GM23338 (cell line): Measurements from ENCODE around the gene CELSR1. TPM values are rescaled to one million over a fixed set of nuclear protein-coding genes. Genes with fewer than 3 reads are reported as not detected.

Source experiments
- ATAC-seq: fragments of 200-7000 bp; cut with Tn5 transposase; 3 replicates; pipeline ENCODE4 v1.9.1; 2020
- DNase-seq: peaks from one replicate; pipeline ENCODE4 v3.0.0-alpha.2; 2015; ENCODE audit warnings: low spot score
- H2AFZ ChIP-seq: fragments of 200-600 bp; sonication (generic); 2 replicates; pipeline ENCODE4 v1.8.0; 2016; ENCODE audit warnings: antibody characterized with exemption, mild to moderate bottlenecking, moderate library complexity
- H3F3A ChIP-seq: fragments of 200-600 bp; sonication (generic); replicated peaks from 2 replicates; pipeline ENCODE4 v1.8.0; 2017; ENCODE audit warnings: antibody characterized with exemption, mixed run types, low read depth
- H3K27ac ChIP-seq: fragments of 200-600 bp; sonication (generic); 2 replicates; pipeline ENCODE4 v1.6.1; 2016; ENCODE audit warnings: low read depth
- H3K27me3 ChIP-seq: fragments of 200-600 bp; sonication (generic); 2 replicates; pipeline ENCODE4 v1.8.0; 2016; ENCODE audit warnings: mild to moderate bottlenecking, mixed run types, moderate library complexity; ENCODE audit not compliant: insufficient read depth
- H3K36me3 ChIP-seq: fragments of 200-600 bp; sonication (generic); 2 replicates; pipeline ENCODE4 v1.8.0; 2016; ENCODE audit warnings: mild to moderate bottlenecking; ENCODE audit not compliant: insufficient read depth
- H3K4me1 ChIP-seq: fragments of 200-600 bp; sonication (generic); 2 replicates; pipeline ENCODE4 v1.8.0; 2016; ENCODE audit warnings: mild to moderate bottlenecking, moderate library complexity; ENCODE audit not compliant: insufficient read depth
- H3K4me2 ChIP-seq: fragments of 200-600 bp; sonication (generic); 2 replicates; pipeline ENCODE4 v1.7.1; 2017; ENCODE audit warnings: mixed run types
- H3K4me3 ChIP-seq: fragments of 200-600 bp; sonication (generic); 2 replicates; pipeline ENCODE4 v1.6.1; 2016; ENCODE audit warnings: mixed run types
- H3K79me2 ChIP-seq: fragments of 200-600 bp; sonication (generic); replicated peaks from 2 replicates; pipeline ENCODE4 v1.8.0; 2017; ENCODE audit warnings: mild to moderate bottlenecking; ENCODE audit not compliant: insufficient read depth
- H3K9me2 ChIP-seq: fragments of 200-600 bp; sonication (generic); 2 replicates; pipeline ENCODE4 v1.8.0; 2017; ENCODE audit not compliant: insufficient read depth
- H4K20me1 ChIP-seq: fragments of 200-600 bp; sonication (generic); replicated peaks from 2 replicates; pipeline ENCODE4 v1.8.0; 2017; ENCODE audit warnings: mild to moderate bottlenecking; ENCODE audit not compliant: insufficient read depth
- H3K27ac Mint-ChIP-seq: 2 replicates; pipeline ENCODE4 v1.8.0; 2020; ENCODE audit warnings: inconsistent platforms, mild to moderate bottlenecking, moderate library complexity, mixed read lengths
- H3K27me3 Mint-ChIP-seq: 3 replicates; pipeline ENCODE4 v1.8.0; 2022; ENCODE audit warnings: low read depth, mild to moderate bottlenecking, moderate library complexity, mixed read lengths, inconsistent platforms; ENCODE audit not compliant: insufficient read depth, poor library complexity
- H3K36me3 Mint-ChIP-seq: 3 replicates; pipeline ENCODE4 v1.8.0; 2021; ENCODE audit warnings: low read depth, mild to moderate bottlenecking, inconsistent platforms, moderate library complexity, mixed read lengths
- H3K4me1 Mint-ChIP-seq: 3 replicates; pipeline ENCODE4 v1.8.0; 2020; ENCODE audit warnings: mild to moderate bottlenecking, inconsistent platforms, mixed read lengths
- H3K4me3 Mint-ChIP-seq: 3 replicates; pipeline ENCODE4 v1.8.0; 2021; ENCODE audit warnings: moderate library complexity, mild to moderate bottlenecking, inconsistent platforms, mixed read lengths
- H3K9me3 Mint-ChIP-seq: 3 replicates; pipeline ENCODE4 v1.8.0; 2020; ENCODE audit warnings: moderate library complexity, mild to moderate bottlenecking, inconsistent platforms, mixed read lengths
- CREB1 ChIP-seq: fragments of 250-450 bp; sonication (Bioruptor Pico); IDR thresholded peaks from 2 replicates; pipeline ENCODE4 v1.5.0; 2020; ENCODE audit warnings: low read depth, mild to moderate bottlenecking, moderate library complexity
- EZH2 ChIP-seq: fragments of 200-600 bp; sonication (generic); IDR thresholded peaks from one replicate; pipeline ENCODE4 v1.8.0; 2017; ENCODE audit warnings: antibody characterized with exemption, mild to moderate bottlenecking, low read depth; ENCODE audit not compliant: unreplicated experiment
- EZH2phosphoT487 ChIP-seq: fragments of 200-600 bp; sonication (generic); IDR thresholded peaks from one replicate; pipeline ENCODE4 v1.8.1; 2018; ENCODE audit warnings: antibody characterized with exemption; ENCODE audit not compliant: unreplicated experiment
- JUNB ChIP-seq: IDR thresholded peaks from one replicate; pipeline ENCODE4 v1.6.1; 2016; ENCODE audit warnings: antibody characterized with exemption; ENCODE audit not compliant: unreplicated experiment
- NANOG ChIP-seq: IDR thresholded peaks from 2 replicates; pipeline ENCODE4 v1.6.1; 2016; ENCODE audit warnings: antibody characterized with exemption, borderline replicate concordance
- POLR2AphosphoS5 ChIP-seq: IDR thresholded peaks from 2 replicates; pipeline ENCODE4 v1.6.1; 2016; ENCODE audit warnings: antibody characterized with exemption, low read depth
- STAT1 ChIP-seq: IDR thresholded peaks from one replicate; pipeline ENCODE4 v1.6.1; 2016; ENCODE audit warnings: antibody characterized with exemption; ENCODE audit not compliant: unreplicated experiment
- ZNF114 ChIP-seq: fragments of 250-450 bp; sonication (Bioruptor Pico); IDR thresholded peaks from 2 replicates; pipeline ENCODE4 v1.5.0; 2020; ENCODE audit warnings: mild to moderate bottlenecking, moderate library complexity
- ZNF331 ChIP-seq: fragments of 250-450 bp; sonication (Bioruptor Pico); IDR thresholded peaks from 2 replicates; pipeline ENCODE4 v1.5.0; 2020; ENCODE audit warnings: low read depth, mild to moderate bottlenecking, moderate library complexity
- polyA plus RNA-seq: library from polyadenylated mRNA; unstranded; fragments of >200 nt; fragmentation: Nextera tagmentation; extraction: Ambion mirVana; gene quantifications from 2 replicates; pipeline ENCODE4 v1.2.1, GENCODE V29; 2016
- total RNA-seq: library from RNA; depleted of rRNA; stranded (reverse); fragments of >200 nt; shearing (Covaris generic); gene quantifications from 2 replicates; pipeline ENCODE4 v1.2.3, GENCODE V29; 2014
- TF ChIP-seq, protein P1 (sequence below): fragments of 250-450 bp; sonication (Bioruptor Pico); IDR thresholded peaks from 2 replicates; pipeline ENCODE4 v1.5.0; 2020; ENCODE audit warnings: mild to moderate bottlenecking, moderate library complexity
- TF ChIP-seq, protein P2 (sequence below), 2 experiments: fragments of 200-600 bp in 1 of 2; sonication (generic) in 1 of 2; conservative IDR thresholded peaks; 2 replicates each; pipeline versions ENCODE4 v1.5.1 to v1.6.1; 2016 to 2017; ENCODE audit warnings: antibody characterized with exemption in 2 of 2, low read depth in 2 of 2, mild to moderate bottlenecking in 2 of 2, moderate library complexity in 1 of 2
- TF ChIP-seq, protein P3 (sequence below): IDR thresholded peaks from one replicate; pipeline ENCODE4 v1.6.1; 2018; ENCODE audit warnings: antibody characterized with exemption; ENCODE audit not compliant: unreplicated experiment
- TF ChIP-seq, protein P4 (sequence below): IDR thresholded peaks from 2 replicates; pipeline ENCODE4 v1.6.1; 2016; ENCODE audit warnings: antibody characterized with exemption

Gene CELSR1
- total and polyA plus RNA-seq, 2 experiments from 2014 or later, result 4.8 to 20.4 TPM

DNA sequence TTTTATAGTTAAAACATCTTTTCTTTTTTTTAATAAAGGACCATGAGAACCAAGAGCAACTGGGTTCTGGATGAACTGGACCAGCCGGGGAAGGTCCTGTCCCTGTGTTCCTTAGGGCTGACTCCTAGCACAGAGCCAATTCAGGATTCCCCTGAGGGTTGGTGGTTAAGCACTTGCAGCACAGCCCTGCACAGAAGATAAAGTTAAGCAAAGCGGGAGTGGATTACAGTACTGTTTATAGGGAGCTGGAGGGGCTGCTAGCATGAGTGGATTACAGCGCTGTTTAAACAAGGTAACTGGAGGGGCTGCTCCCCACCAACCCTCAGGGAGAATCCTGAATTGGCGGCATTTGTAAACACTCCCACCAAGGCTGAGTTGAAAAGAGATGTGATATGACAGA is 90.6 kb downstream of the CELSR1 start:
- Histone ChIP-seq H3K27me3 (no peaks in the 10 kb centered on the region), H3K4me2 (no peak overlapping the region), H3K9me2 (no peaks in the 10 kb centered on the region), H3K27ac (no peak overlapping the region), H4K20me1 (no peaks in the 10 kb centered on the region), H3K4me3 (no peak overlapping the region), H3K36me3 (no peaks in the 10 kb centered on the region), H3F3A (no peaks in the 10 kb centered on the region; the same call in 1 of the 2 replicates), H2AFZ (no peak overlapping the region), H3K4me1 (peaks cover 16% of the 10 kb centered on the region; the same call in 1 of the 2 replicates), H3K79me2 (no peaks in the 10 kb centered on the region)
- H3K4me3 Mint-ChIP-seq, result no peak overlapping the region
- no peaks in the 10 kb centered on the region for H3K9me3 Mint-ChIP-seq
- H3K27ac Mint-ChIP-seq, result peak overlapping the region; percentile 16; the same call in 1 of the 2 replicates
- TF ChIP-seq POLR2AphosphoS5 (no peak), ZNF114 (CRISPR knock-in tag) (no peak), CREB1 (CRISPR knock-in tag) (no peak), JUNB (no peak), EZH2 (no peak), NANOG (no peak), EZH2phosphoT487 (no peak), ZNF331 (CRISPR knock-in tag) (no peak), STAT1 (no peak)
- TF ChIP-seq, protein P1, sequence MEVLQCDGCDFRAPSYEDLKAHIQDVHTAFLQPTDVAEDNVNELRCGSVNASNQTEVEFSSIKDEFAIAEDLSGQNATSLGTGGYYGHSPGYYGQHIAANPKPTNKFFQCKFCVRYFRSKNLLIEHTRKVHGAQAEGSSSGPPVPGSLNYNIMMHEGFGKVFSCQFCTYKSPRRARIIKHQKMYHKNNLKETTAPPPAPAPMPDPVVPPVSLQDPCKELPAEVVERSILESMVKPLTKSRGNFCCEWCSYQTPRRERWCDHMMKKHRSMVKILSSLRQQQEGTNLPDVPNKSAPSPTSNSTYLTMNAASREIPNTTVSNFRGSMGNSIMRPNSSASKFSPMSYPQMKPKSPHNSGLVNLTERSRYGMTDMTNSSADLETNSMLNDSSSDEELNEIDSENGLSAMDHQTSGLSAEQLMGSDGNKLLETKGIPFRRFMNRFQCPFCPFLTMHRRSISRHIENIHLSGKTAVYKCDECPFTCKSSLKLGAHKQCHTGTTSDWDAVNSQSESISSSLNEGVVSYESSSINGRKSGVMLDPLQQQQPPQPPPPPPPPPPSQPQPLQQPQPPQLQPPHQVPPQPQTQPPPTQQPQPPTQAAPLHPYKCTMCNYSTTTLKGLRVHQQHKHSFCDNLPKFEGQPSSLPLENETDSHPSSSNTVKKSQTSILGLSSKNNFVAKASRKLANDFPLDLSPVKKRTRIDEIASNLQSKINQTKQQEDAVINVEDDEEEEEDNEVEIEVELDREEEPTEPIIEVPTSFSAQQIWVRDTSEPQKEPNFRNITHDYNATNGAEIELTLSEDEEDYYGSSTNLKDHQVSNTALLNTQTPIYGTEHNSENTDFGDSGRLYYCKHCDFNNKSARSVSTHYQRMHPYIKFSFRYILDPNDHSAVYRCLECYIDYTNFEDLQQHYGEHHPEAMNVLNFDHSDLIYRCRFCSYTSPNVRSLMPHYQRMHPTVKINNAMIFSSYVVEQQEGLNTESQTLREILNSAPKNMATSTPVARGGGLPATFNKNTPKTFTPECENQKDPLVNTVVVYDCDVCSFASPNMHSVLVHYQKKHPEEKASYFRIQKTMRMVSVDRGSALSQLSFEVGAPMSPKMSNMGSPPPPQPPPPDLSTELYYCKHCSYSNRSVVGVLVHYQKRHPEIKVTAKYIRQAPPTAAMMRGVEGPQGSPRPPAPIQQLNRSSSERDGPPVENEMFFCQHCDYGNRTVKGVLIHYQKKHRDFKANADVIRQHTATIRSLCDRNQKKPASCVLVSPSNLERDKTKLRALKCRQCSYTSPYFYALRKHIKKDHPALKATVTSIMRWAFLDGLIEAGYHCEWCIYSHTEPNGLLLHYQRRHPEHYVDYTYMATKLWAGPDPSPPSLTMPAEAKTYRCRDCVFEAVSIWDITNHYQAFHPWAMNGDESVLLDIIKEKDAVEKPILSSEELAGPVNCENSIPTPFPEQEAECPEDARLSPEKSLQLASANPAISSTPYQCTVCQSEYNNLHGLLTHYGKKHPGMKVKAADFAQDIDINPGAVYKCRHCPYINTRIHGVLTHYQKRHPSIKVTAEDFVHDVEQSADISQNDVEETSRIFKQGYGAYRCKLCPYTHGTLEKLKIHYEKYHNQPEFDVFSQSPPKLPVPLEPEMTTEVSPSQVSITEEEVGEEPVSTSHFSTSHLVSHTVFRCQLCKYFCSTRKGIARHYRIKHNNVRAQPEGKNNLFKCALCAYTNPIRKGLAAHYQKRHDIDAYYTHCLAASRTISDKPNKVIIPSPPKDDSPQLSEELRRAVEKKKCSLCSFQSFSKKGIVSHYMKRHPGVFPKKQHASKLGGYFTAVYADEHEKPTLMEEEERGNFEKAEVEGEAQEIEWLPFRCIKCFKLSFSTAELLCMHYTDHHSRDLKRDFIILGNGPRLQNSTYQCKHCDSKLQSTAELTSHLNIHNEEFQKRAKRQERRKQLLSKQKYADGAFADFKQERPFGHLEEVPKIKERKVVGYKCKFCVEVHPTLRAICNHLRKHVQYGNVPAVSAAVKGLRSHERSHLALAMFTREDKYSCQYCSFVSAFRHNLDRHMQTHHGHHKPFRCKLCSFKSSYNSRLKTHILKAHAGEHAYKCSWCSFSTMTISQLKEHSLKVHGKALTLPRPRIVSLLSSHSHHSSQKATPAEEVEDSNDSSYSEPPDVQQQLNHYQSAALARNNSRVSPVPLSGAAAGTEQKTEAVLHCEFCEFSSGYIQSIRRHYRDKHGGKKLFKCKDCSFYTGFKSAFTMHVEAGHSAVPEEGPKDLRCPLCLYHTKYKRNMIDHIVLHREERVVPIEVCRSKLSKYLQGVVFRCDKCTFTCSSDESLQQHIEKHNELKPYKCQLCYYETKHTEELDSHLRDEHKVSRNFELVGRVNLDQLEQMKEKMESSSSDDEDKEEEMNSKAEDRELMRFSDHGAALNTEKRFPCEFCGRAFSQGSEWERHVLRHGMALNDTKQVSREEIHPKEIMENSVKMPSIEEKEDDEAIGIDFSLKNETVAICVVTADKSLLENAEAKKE, result no peak
- TF ChIP-seq, protein P2, sequence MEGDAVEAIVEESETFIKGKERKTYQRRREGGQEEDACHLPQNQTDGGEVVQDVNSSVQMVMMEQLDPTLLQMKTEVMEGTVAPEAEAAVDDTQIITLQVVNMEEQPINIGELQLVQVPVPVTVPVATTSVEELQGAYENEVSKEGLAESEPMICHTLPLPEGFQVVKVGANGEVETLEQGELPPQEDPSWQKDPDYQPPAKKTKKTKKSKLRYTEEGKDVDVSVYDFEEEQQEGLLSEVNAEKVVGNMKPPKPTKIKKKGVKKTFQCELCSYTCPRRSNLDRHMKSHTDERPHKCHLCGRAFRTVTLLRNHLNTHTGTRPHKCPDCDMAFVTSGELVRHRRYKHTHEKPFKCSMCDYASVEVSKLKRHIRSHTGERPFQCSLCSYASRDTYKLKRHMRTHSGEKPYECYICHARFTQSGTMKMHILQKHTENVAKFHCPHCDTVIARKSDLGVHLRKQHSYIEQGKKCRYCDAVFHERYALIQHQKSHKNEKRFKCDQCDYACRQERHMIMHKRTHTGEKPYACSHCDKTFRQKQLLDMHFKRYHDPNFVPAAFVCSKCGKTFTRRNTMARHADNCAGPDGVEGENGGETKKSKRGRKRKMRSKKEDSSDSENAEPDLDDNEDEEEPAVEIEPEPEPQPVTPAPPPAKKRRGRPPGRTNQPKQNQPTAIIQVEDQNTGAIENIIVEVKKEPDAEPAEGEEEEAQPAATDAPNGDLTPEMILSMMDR (conservative IDR thresholded peaks at IDR 0.05; ENCODE audit: low read depth in 2 of 2), result no peak
- TF ChIP-seq, protein P3, sequence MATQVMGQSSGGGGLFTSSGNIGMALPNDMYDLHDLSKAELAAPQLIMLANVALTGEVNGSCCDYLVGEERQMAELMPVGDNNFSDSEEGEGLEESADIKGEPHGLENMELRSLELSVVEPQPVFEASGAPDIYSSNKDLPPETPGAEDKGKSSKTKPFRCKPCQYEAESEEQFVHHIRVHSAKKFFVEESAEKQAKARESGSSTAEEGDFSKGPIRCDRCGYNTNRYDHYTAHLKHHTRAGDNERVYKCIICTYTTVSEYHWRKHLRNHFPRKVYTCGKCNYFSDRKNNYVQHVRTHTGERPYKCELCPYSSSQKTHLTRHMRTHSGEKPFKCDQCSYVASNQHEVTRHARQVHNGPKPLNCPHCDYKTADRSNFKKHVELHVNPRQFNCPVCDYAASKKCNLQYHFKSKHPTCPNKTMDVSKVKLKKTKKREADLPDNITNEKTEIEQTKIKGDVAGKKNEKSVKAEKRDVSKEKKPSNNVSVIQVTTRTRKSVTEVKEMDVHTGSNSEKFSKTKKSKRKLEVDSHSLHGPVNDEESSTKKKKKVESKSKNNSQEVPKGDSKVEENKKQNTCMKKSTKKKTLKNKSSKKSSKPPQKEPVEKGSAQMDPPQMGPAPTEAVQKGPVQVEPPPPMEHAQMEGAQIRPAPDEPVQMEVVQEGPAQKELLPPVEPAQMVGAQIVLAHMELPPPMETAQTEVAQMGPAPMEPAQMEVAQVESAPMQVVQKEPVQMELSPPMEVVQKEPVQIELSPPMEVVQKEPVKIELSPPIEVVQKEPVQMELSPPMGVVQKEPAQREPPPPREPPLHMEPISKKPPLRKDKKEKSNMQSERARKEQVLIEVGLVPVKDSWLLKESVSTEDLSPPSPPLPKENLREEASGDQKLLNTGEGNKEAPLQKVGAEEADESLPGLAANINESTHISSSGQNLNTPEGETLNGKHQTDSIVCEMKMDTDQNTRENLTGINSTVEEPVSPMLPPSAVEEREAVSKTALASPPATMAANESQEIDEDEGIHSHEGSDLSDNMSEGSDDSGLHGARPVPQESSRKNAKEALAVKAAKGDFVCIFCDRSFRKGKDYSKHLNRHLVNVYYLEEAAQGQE, result no peak
- TF ChIP-seq, protein P4, sequence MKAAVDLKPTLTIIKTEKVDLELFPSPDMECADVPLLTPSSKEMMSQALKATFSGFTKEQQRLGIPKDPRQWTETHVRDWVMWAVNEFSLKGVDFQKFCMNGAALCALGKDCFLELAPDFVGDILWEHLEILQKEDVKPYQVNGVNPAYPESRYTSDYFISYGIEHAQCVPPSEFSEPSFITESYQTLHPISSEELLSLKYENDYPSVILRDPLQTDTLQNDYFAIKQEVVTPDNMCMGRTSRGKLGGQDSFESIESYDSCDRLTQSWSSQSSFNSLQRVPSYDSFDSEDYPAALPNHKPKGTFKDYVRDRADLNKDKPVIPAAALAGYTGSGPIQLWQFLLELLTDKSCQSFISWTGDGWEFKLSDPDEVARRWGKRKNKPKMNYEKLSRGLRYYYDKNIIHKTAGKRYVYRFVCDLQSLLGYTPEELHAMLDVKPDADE, result no peak
- H3K36me3 Mint-ChIP-seq, result no peaks in the 10 kb centered on the region
- ATAC-seq, result no peak
- H3K4me1 Mint-ChIP-seq, result peaks cover 23% of the 10 kb centered on the region
- peaks cover 6% of the 10 kb centered on the region for H3K27me3 Mint-ChIP-seq
- no peak for DNase-seq
